ENCODE results near the gene CASP2. TPM values are rescaled to one million over a fixed set of nuclear protein-coding genes. Genes with fewer than 3 reads are reported as not detected.

The CASP2 gene
- total and polyA plus RNA-seq, 2 donors (not counting 1 experiment from before 2014, with no cell fraction given) = 9.4 to 22.6 TPM

- Histone ChIP-seq H3K27me3 (ENCODE audit: control insufficient read depth, insufficient read depth, low read length) (peaks cover 5% of the 10 kb centered on the region), H2AFZ (ENCODE audit: low read length) (no peak within 1 kb of the TSS), H3K36me3 (ENCODE audit: control insufficient read depth, insufficient read depth, low read length) (no peaks in the 10 kb centered on the region), H3K9ac (ENCODE audit: insufficient read depth, low read length) (no peak within 1 kb of the TSS), H3K4me1 (ENCODE audit: control insufficient read depth, extremely low read depth, insufficient read depth, low read length) (no peaks in the 10 kb centered on the region), H3K4me2 (ENCODE audit: extremely low read depth, insufficient read depth, low read length) (no peak within 1 kb of the TSS), H3K9me3 (ENCODE audit: control insufficient read depth, insufficient read depth, low read depth, low read length) (no peaks in the 10 kb centered on the region), H4K20me1 (ENCODE audit: control insufficient read depth, extremely low read depth, insufficient read depth, low read length) (no peaks in the 10 kb centered on the region), H3K79me2 (ENCODE audit: control insufficient read depth, insufficient read depth, low read length) (no peaks in the 10 kb centered on the region), H3K4me3 (replicated peaks in 1 of 4; ENCODE audit: control extremely low read depth in 1 of 4, insufficient read depth in 1 of 4, low read depth in 3 of 4, low read length in 4 of 4) (no peak within 1 kb of the TSS), H3K27ac (ENCODE audit: insufficient read depth, low read length) (no peak within 1 kb of the TSS)
- DNase-seq (ENCODE audit: low read depth in 2 of 2) = no peak
- TF ChIP-seq CTCF (conservative IDR thresholded peaks at IDR 0.05 in 1 of 2, IDR thresholded peaks at IDR 0.05 in 1 of 2; ENCODE audit: low read depth in 1 of 2, low read length in 2 of 2) (no peak), EZH2 (IDR thresholded peaks at IDR 0.05; ENCODE audit: low read length, missing control alignments) (no peak)
Measured at GRCh38 chr7:143315776-143316175, 27.6 kb downstream of the CASP2 start, which contains the start of gene CLCN1. Gene CLCN1 (plus strand): TSS chr7:143316111. CDS start chr7:143316213, 102 bp downstream.

- no peaks in the 10 kb centered on the region for H3K79me2 ChIP-seq (ENCODE audit: control insufficient read depth, insufficient read depth, low read length)
- no peak overlapping the region for H3K27ac ChIP-seq (ENCODE audit: insufficient read depth, low read length)
- H4K20me1 ChIP-seq (ENCODE audit: control insufficient read depth, extremely low read depth, insufficient read depth, low read length) = no peaks in the 10 kb centered on the region
- H3K27me3 ChIP-seq (ENCODE audit: control insufficient read depth, insufficient read depth, low read length) = peaks cover 5% of the 10 kb centered on the region
- H3K4me2 ChIP-seq (ENCODE audit: extremely low read depth, insufficient read depth, low read length) = no peak overlapping the region
- TF ChIP-seq CTCF (conservative IDR thresholded peaks at IDR 0.05 in 1 of 2, IDR thresholded peaks at IDR 0.05 in 1 of 2; ENCODE audit: low read depth in 1 of 2, low read length in 2 of 2) = no peak
- TF ChIP-seq EZH2 (IDR thresholded peaks at IDR 0.05; ENCODE audit: low read length, missing control alignments) = no peak
- no peaks in the 10 kb centered on the region for H3K9me3 ChIP-seq (ENCODE audit: control insufficient read depth, insufficient read depth, low read depth, low read length)
- H3K36me3 ChIP-seq (ENCODE audit: control insufficient read depth, insufficient read depth, low read length) = no peaks in the 10 kb centered on the region
- H3K9ac ChIP-seq (ENCODE audit: insufficient read depth, low read length) = no peak overlapping the region
- H2AFZ ChIP-seq (ENCODE audit: low read length) = no peak overlapping the region
- H3K4me3 ChIP-seq (replicated peaks in 1 of 4; ENCODE audit: control extremely low read depth in 1 of 4, insufficient read depth in 1 of 4, low read depth in 3 of 4, low read length in 4 of 4) = no peak overlapping the region
- no peak for DNase-seq (ENCODE audit: low read depth in 2 of 2)
- no peaks in the 10 kb centered on the region for H3K4me1 ChIP-seq (ENCODE audit: control insufficient read depth, extremely low read depth, insufficient read depth, low read length)
Measured at GRCh38 chr7:143316492-143316891, 28.3 kb downstream of the CASP2 start.

GRCh38 chr7:143318661-143319060 lies 30.5 kb downstream of the CASP2 start:
- H3K79me2 ChIP-seq (ENCODE audit: control insufficient read depth, insufficient read depth, low read length) = no peaks in the 10 kb centered on the region
- no peaks in the 10 kb centered on the region for H4K20me1 ChIP-seq (ENCODE audit: control insufficient read depth, extremely low read depth, insufficient read depth, low read length)
- H3K4me1 ChIP-seq (ENCODE audit: control insufficient read depth, extremely low read depth, insufficient read depth, low read length) = peaks cover 2% of the 10 kb centered on the region
- H3K27ac ChIP-seq (ENCODE audit: insufficient read depth, low read length) = no peak overlapping the region
- peaks cover 5% of the 10 kb centered on the region for H3K27me3 ChIP-seq (ENCODE audit: control insufficient read depth, insufficient read depth, low read length)
- DNase-seq (ENCODE audit: low read depth in 2 of 2) = peak in 1 of 2 donors; percentile 77
- H3K36me3 ChIP-seq (ENCODE audit: control insufficient read depth, insufficient read depth, low read length) = no peaks in the 10 kb centered on the region
- no peak overlapping the region for H3K4me2 ChIP-seq (ENCODE audit: extremely low read depth, insufficient read depth, low read length)
- TF ChIP-seq EZH2 (IDR thresholded peaks at IDR 0.05; ENCODE audit: low read length, missing control alignments) (no peak), CTCF (conservative IDR thresholded peaks at IDR 0.05 in 1 of 2, IDR thresholded peaks at IDR 0.05 in 1 of 2; ENCODE audit: low read depth in 1 of 2, low read length in 2 of 2) (no peak)
- H3K4me3 ChIP-seq (replicated peaks in 1 of 4; ENCODE audit: control extremely low read depth in 1 of 4, insufficient read depth in 1 of 4, low read depth in 3 of 4, low read length in 4 of 4) = no peak overlapping the region
- no peak overlapping the region for H3K9ac ChIP-seq (ENCODE audit: insufficient read depth, low read length)
- no peak overlapping the region for H2AFZ ChIP-seq (ENCODE audit: low read length)
- H3K9me3 ChIP-seq (ENCODE audit: control insufficient read depth, insufficient read depth, low read depth, low read length) = no peaks in the 10 kb centered on the region

Measured in fibroblast of lung (primary cell).